PFSK-1 (cell line): ENCODE results near the gene LILRA5.

ENCODE experiments used
- FOXP2 ChIP-seq: optimal IDR thresholded peaks from 2 replicates; pipeline ENCODE3; 2011; ENCODE audit warnings: borderline replicate concordance, control low read depth, inconsistent platforms; ENCODE audit not compliant: insufficient read depth; ENCODE audit errors: extremely low read length, extremely low read depth
- POLR2AphosphoS5 ChIP-seq: IDR thresholded peaks from 2 replicates; pipeline ENCODE4 v1.6.1; 2012; ENCODE audit warnings: low read depth, mild to moderate bottlenecking, control low read depth, low read length, moderate library complexity
- SIN3A ChIP-seq: IDR thresholded peaks from 2 replicates; pipeline ENCODE4 v1.6.1; 2012; ENCODE audit warnings: mild to moderate bottlenecking, low read length, moderate library complexity, borderline replicate concordance; ENCODE audit not compliant: insufficient read depth
- TAF1 ChIP-seq: IDR thresholded peaks from 2 replicates; pipeline ENCODE4 v1.6.1; 2012; ENCODE audit warnings: low read length, control low read depth, borderline replicate concordance; ENCODE audit not compliant: insufficient read depth
- TF ChIP-seq, protein P1 (sequence below), 2 experiments: IDR thresholded peaks; 2 replicates each; pipeline versions ENCODE4 v1.6.1 to v1.8.0; 2011 to 2012; ENCODE audit warnings: low read depth in 2 of 2, low read length in 2 of 2, control low read depth in 1 of 2, inconsistent platforms in 1 of 2, mild to moderate bottlenecking in 1 of 2, moderate library complexity in 1 of 2; ENCODE audit not compliant: insufficient read depth in 1 of 2

The LILRA5 gene

DNA sequence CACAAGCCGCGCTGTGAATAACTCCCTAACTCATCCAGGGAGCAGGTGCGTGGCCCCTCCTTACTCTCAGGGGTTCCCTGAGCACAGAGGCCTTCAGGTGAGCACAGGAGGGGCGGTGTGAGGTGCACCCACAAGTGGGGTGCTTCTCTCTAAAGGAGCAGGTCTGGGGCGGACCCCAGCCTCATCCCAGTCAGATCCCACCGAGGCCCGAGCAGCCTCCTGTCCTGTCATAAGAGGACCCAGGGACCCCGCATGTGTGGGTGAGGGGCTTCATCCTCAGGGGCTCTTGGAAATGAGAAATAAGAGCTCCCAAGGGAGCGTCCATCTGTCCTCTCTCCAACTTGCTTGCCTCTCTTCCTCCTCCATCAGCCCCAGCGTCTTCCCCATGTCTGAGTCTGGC lies 3.0 kb upstream of the LILRA5 start:
- TF ChIP-seq, protein P1, sequence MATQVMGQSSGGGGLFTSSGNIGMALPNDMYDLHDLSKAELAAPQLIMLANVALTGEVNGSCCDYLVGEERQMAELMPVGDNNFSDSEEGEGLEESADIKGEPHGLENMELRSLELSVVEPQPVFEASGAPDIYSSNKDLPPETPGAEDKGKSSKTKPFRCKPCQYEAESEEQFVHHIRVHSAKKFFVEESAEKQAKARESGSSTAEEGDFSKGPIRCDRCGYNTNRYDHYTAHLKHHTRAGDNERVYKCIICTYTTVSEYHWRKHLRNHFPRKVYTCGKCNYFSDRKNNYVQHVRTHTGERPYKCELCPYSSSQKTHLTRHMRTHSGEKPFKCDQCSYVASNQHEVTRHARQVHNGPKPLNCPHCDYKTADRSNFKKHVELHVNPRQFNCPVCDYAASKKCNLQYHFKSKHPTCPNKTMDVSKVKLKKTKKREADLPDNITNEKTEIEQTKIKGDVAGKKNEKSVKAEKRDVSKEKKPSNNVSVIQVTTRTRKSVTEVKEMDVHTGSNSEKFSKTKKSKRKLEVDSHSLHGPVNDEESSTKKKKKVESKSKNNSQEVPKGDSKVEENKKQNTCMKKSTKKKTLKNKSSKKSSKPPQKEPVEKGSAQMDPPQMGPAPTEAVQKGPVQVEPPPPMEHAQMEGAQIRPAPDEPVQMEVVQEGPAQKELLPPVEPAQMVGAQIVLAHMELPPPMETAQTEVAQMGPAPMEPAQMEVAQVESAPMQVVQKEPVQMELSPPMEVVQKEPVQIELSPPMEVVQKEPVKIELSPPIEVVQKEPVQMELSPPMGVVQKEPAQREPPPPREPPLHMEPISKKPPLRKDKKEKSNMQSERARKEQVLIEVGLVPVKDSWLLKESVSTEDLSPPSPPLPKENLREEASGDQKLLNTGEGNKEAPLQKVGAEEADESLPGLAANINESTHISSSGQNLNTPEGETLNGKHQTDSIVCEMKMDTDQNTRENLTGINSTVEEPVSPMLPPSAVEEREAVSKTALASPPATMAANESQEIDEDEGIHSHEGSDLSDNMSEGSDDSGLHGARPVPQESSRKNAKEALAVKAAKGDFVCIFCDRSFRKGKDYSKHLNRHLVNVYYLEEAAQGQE (IDR thresholded peaks at IDR 0.05; ENCODE audit: insufficient read depth in 1 of 2, low read depth in 2 of 2, low read length in 2 of 2): no peak
- TF ChIP-seq TAF1: no peak
- TF ChIP-seq POLR2AphosphoS5: no peak
- TF ChIP-seq SIN3A: no peak
- TF ChIP-seq FOXP2: no peak

DNA sequence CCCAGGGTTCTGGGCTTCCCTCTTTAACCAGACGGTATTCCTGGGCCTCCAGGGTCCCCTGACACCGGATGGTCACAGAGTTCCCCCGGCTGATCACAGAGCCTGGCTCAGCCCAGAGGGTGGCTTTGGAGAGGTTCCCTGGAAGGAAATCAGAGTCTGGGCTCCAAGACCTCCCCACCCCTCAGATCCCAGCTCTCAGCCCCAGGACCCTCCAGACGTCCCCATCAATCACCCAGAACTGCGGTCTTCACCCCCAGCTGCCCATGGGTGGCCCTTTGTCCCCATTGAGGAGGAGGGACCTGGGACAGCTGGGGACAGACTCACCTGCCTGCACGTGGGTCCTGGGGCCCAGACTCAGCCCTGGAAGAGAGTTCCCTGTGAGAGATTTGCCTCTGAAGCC lies 955 bp downstream of the LILRA5 start:
- no peak for TF ChIP-seq SIN3A
- TF ChIP-seq POLR2AphosphoS5: no peak
- no peak for TF ChIP-seq TAF1
- no peak for TF ChIP-seq FOXP2
- TF ChIP-seq, protein P1 (IDR thresholded peaks at IDR 0.05; ENCODE audit: insufficient read depth in 1 of 2, low read depth in 2 of 2, low read length in 2 of 2): no peak

DNA sequence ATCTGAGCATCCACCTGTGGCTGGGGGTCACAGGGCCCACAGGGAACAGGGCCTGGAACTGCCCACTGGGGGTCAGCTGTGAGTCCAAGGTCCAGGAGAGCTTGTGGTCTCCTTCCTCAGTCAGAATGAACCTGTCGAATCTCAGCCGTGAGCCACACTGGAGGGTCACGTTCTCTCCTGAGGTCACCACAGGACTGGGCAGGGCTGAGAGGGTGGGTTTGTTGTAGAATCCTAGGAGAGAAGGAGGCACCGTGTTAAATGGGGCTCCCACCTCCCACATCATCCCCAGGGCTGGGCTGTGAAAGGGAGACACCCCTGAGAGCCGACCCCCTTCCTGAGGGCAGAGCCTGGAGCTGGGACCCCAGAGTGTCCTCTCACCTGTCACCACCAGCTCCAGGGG lies 1.5 kb downstream of the LILRA5 start:
- TF ChIP-seq SIN3A: no peak
- TF ChIP-seq POLR2AphosphoS5: no peak
- TF ChIP-seq TAF1: no peak
- no peak for TF ChIP-seq FOXP2
- TF ChIP-seq, protein P1 (IDR thresholded peaks at IDR 0.05; ENCODE audit: insufficient read depth in 1 of 2, low read depth in 2 of 2, low read length in 2 of 2): no peak

DNA sequence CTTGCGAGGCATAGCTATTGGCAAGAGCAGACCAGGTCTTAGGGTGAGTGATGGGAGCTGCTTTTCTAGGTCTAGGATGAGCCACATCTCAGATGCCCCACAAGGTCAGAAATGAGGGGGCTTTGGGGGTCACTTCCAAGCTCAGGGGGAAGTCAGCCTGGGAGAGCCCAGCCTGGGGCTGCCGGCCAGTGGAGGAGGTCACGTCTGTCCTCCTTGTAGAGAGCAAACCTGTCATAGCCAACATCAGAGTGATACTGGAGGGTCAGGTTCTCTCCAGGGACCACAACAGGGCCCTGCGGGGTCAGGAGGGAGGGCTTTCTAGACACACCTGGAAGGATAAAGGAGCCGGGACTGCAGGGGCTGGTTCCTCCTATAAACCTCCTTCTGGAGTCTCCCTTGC lies 2.4 kb downstream of the LILRA5 start:
- TF ChIP-seq SIN3A (no peak), TAF1 (no peak), POLR2AphosphoS5 (no peak), FOXP2 (no peak)

DNA sequence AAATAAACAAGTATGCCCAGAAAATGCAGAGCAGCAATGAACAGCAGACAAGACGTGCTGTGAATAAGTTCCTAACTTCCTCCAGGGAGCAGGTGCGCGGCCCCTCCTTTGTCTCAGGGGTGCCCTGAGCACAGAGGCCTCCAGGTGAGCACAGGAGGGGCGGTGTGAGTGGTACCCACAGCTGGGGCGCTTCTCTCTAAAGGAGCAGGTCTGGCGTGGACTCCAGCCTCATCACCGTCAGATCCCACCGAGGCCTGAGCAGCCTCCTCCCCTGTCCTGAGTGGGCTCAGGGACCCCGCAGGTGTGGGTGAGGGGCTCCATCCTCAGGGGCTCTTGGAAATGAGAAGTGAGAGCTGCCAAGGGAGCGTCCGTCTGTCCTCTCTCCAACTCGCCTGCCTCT lies 3.2 kb downstream of the LILRA5 start:
- TF ChIP-seq SIN3A (no peak), POLR2AphosphoS5 (no peak), FOXP2 (no peak), TAF1 (no peak)
- TF ChIP-seq, protein P1 (IDR thresholded peaks at IDR 0.05; ENCODE audit: insufficient read depth in 1 of 2, low read depth in 2 of 2, low read length in 2 of 2): no peak
